ENCODE results near the gene BARX1.

GRCh38 chr9:93947409-93948070 is 7.6 kb downstream of the BARX1 start:
- no peak for TF ChIP-seq EZH2 (IDR thresholded peaks at IDR 0.05; ENCODE audit: borderline replicate concordance, low read depth, low read length)
- TF ChIP-seq ZNF24 (IDR thresholded peaks at IDR 0.05) = no peak
- no peak for TF ChIP-seq SNRNP70 (optimal IDR thresholded peaks at IDR 0.05; ENCODE audit: low read depth, low read length)
- no peak for TF ChIP-seq JUN (IDR thresholded peaks at IDR 0.05; ENCODE audit: borderline replicate concordance, low read depth, low read length)
- no peak for TF ChIP-seq JUN (CRISPR knock-in tag; IDR thresholded peaks at IDR 0.05; ENCODE audit: borderline replicate concordance)
- TF ChIP-seq NFRKB (IDR thresholded peaks at IDR 0.05; ENCODE audit: low read depth) = no peak
- TF ChIP-seq MAX (CRISPR knock-in tag; IDR thresholded peaks at IDR 0.05) = no peak
- TF ChIP-seq HDAC1 (IDR thresholded peaks at IDR 0.05) = no peak
- TF ChIP-seq USF1 (CRISPR knock-in tag; IDR thresholded peaks at IDR 0.05) = no peak
- TF ChIP-seq POLR2A (conservative IDR thresholded peaks at IDR 0.05) = no peak
- no peak for TF ChIP-seq SPI1 (IDR thresholded peaks at IDR 0.05; ENCODE audit: borderline replicate concordance, low read depth, low read length)
- no peak for TF ChIP-seq ZNF217 (CRISPR knock-in tag; IDR thresholded peaks at IDR 0.05)
